HepG2 (cell line): ENCODE results near the gene ORC2. TPM values are rescaled to one million over a fixed set of nuclear protein-coding genes. Genes with fewer than 3 reads are reported as not detected.

Source experiments
- CEBPB ChIP-seq: IDR thresholded peaks from 2 replicates; pipeline ENCODE4 v1.6.1; 2011; ENCODE audit warnings: low read depth, low read length, improper control_type of control experiment, borderline replicate concordance
- GFI1 ChIP-seq: sonication (generic); formaldehyde crosslinking; IDR thresholded peaks from 2 replicates; pipeline ENCODE4 v1.5.0; 2020; ENCODE audit warnings: missing genetic modification reagents, mild to moderate bottlenecking, borderline replicate concordance
- HHEX ChIP-seq: IDR thresholded peaks from 2 replicates; pipeline ENCODE4 v1.6.1; 2016; ENCODE audit warnings: control low read depth
- MED13 ChIP-seq: sonication (generic); formaldehyde crosslinking; IDR thresholded peaks from 2 replicates; pipeline ENCODE4 v1.5.0; 2020; ENCODE audit warnings: missing genetic modification reagents
- MEIS1 ChIP-seq: sonication (generic); formaldehyde crosslinking; IDR thresholded peaks from 2 replicates; pipeline ENCODE4 v1.9.0; 2021; ENCODE audit warnings: mild to moderate bottlenecking, missing genetic modification reagents, moderate library complexity, borderline replicate concordance
- NCOA5 ChIP-seq: sonication (generic); formaldehyde crosslinking; IDR thresholded peaks from 2 replicates; pipeline ENCODE4 v1.4.0; 2020; ENCODE audit warnings: missing genetic modification reagents
- PAF1 ChIP-seq: IDR thresholded peaks from 2 replicates; pipeline ENCODE4 v1.6.1; 2016; ENCODE audit warnings: missing genetic modification reagents, missing compliant biosample characterization
- RBAK ChIP-seq: sonication (generic); formaldehyde crosslinking; IDR thresholded peaks from 2 replicates; pipeline ENCODE4 v1.5.1; 2020; ENCODE audit warnings: mild to moderate bottlenecking, missing genetic modification reagents
- RNF219 ChIP-seq: sonication (generic); formaldehyde crosslinking; IDR thresholded peaks from 2 replicates; pipeline ENCODE4 v1.5.0; 2020; ENCODE audit warnings: mild to moderate bottlenecking, missing genetic modification reagents
- TBL1XR1 ChIP-seq: fragments of 150-350 bp; IDR thresholded peaks from 2 replicates; pipeline ENCODE4 v1.6.1; 2014; ENCODE audit warnings: borderline replicate concordance, low read length; ENCODE audit not compliant: partially characterized antibody
- ZNF142 ChIP-seq: sonication (generic); formaldehyde crosslinking; IDR thresholded peaks from 2 replicates; pipeline ENCODE4 v1.4.0; 2020; ENCODE audit warnings: missing genetic modification reagents
- ZNF282 ChIP-seq: fragments of 450-650 bp; IDR thresholded peaks from 2 replicates; pipeline ENCODE4 v1.6.1; 2018; ENCODE audit not compliant: partially characterized antibody
- ZNF350 ChIP-seq: sonication (generic); formaldehyde crosslinking; IDR thresholded peaks from 2 replicates; pipeline ENCODE4 v1.4.0; 2020; ENCODE audit warnings: mild to moderate bottlenecking, low read depth, missing genetic modification reagents, borderline replicate concordance
- ZNF354B ChIP-seq: sonication (generic); formaldehyde crosslinking; IDR thresholded peaks from 2 replicates; pipeline ENCODE4 v1.8.0; 2022; ENCODE audit warnings: mild to moderate bottlenecking, missing genetic modification reagents
- ZNF558 ChIP-seq: sonication (generic); formaldehyde crosslinking; IDR thresholded peaks from 2 replicates; pipeline ENCODE4 v1.9.0; 2022; ENCODE audit warnings: mild to moderate bottlenecking, missing genetic modification reagents, borderline replicate concordance
- ZNF670 ChIP-seq: sonication (generic); formaldehyde crosslinking; IDR thresholded peaks from 2 replicates; pipeline ENCODE4 v1.8.0; 2022; ENCODE audit warnings: mild to moderate bottlenecking, missing genetic modification reagents, borderline replicate concordance
- ZNF784 ChIP-seq: sonication (generic); formaldehyde crosslinking; IDR thresholded peaks from 2 replicates; pipeline ENCODE4 v1.5.1; 2020; ENCODE audit warnings: missing genetic modification reagents, mild to moderate bottlenecking, borderline replicate concordance
- ZNF790 ChIP-seq: sonication (generic); formaldehyde crosslinking; IDR thresholded peaks from 2 replicates; pipeline ENCODE4 v1.8.0; 2022; ENCODE audit warnings: missing genetic modification reagents, mild to moderate bottlenecking, borderline replicate concordance
- ZSCAN12 ChIP-seq: sonication (generic); formaldehyde crosslinking; IDR thresholded peaks from 2 replicates; pipeline ENCODE4 v1.9.0; 2021; ENCODE audit warnings: mild to moderate bottlenecking, missing genetic modification reagents
- polyA plus RNA-seq, 8 experiments: library from polyadenylated mRNA; depleted of rRNA in 3 of 8; stranded (reverse) in 7 of 8; unstranded in 1 of 8; fragments of >200 nt; fragmentation: Illumina TruSeq in 4 of 8; extraction: Trizol in 4 of 8; gene quantifications; 2 replicates each; pipeline versions ENCODE4 v1.2.1 to v1.2.3, GENCODE V29; 2011 to 2016; ENCODE audit warnings: low read depth in 4 of 8, missing spikeins in 1 of 8, mixed read lengths in 1 of 8; ENCODE audit not compliant: insufficient read depth in 1 of 8
- total RNA-seq, 5 experiments: library from RNA; depleted of rRNA; stranded (reverse); fragments of >200 nt; fragmentation: Illumina TruSeq; extraction: Trizol; gene quantifications; 2 replicates each; pipeline ENCODE4 v1.2.3, GENCODE V29; 2016; ENCODE audit warnings: low read depth in 1 of 5

Gene ORC2
- total and polyA plus RNA-seq, 2 of the 13 experiments (the other 11 are each of a cell fraction or from before 2014, with no cell fraction given), result 19.3 to 73.5 TPM

- TF ChIP-seq ZSCAN12 (CRISPR knock-in tag) (peak; percentile 59; the same call in 1 of the 2 replicates), ZNF142 (peak; percentile 71; the same call in 1 of the 2 replicates), TBL1XR1 (no peak), ZNF784 (CRISPR knock-in tag) (peak; percentile 94), RBAK (no peak; the same call in 1 of the 2 replicates), ZNF282 (no peak), ZNF790 (CRISPR knock-in tag) (0 out of 2 replicates have a peak, but pooled peaks have one; percentile 68), PAF1 (CRISPR knock-in tag) (no peak), MED13 (CRISPR knock-in tag) (peak; percentile 87), CEBPB (no peak), GFI1 (CRISPR knock-in tag) (peak; percentile 69), ZNF354B (0 out of 2 replicates have a peak, but pooled peaks have one; percentile 82), NCOA5 (CRISPR knock-in tag) (no peak), ZNF558 (CRISPR knock-in tag) (peak; percentile 95), RNF219 (0 out of 2 replicates have a peak, but pooled peaks have one; percentile 28), MEIS1 (peak; percentile 17; the same call in 1 of the 2 replicates), HHEX (no peak; the same call in none of the 2 replicates), ZNF350 (CRISPR knock-in tag) (peak; percentile 97), ZNF670 (CRISPR knock-in tag) (peak; percentile 72)
Observed at GRCh38 chr2:200888704-200889625, 74.5 kb downstream of the ORC2 start, which contains the start of the genes NIF3L1 and PPIL3 (continued).
